ENCODE measurements around the gene CRACDL. TPM values are rescaled to one million over a fixed set of nuclear protein-coding genes. Genes with fewer than 3 reads are reported as not detected.

The CRACDL gene
- total and polyA plus RNA-seq, 2 of the 13 experiments (the other 11 are each of a cell fraction or from before 2014, with no cell fraction given): 0.15 to 0.26 TPM

- H3K9me3 ChIP-seq (ENCODE audit: low read length): no peaks in the 10 kb centered on the region
- CTCF ChIA-PET (ENCODE audit: low intra/inter-chr PET ratio, low total read pairs): no interaction called here
Measured at GRCh38 chr2:98806236-98806697, 129.8 kb downstream of the CRACDL start.

More at GRCh38 chr2:98806236-98806697, 129.8 kb downstream of the CRACDL start:
- in situ Hi-C loops (cut with HindIII; ENCODE audit: extremely low pct_ligation_motif_present, low pct_unique_long_range_greater_than_20kb): no loop called here
- Histone ChIP-seq H2AFZ (ENCODE audit: low read length) (no peak overlapping the region), H3K27ac (ENCODE audit: extremely low read length, insufficient read depth, low read length) (no peak overlapping the region), H3K4me3 (replicated peaks in 1 of 3; ENCODE audit: insufficient read depth in 1 of 3, low read depth in 2 of 3, low read length in 3 of 3) (no peak overlapping the region), H3K36me3 (replicated peaks in 1 of 2; ENCODE audit: control insufficient read depth in 1 of 2, insufficient read depth in 2 of 2, low read length in 2 of 2) (no peaks in the 10 kb centered on the region), H3K27me3 (ENCODE audit: control insufficient read depth in 1 of 2, insufficient read depth in 2 of 2, low read length in 2 of 2) (no peaks in the 10 kb centered on the region), H4K20me1 (ENCODE audit: insufficient read depth, low read length) (no peaks in the 10 kb centered on the region), H3K79me2 (ENCODE audit: insufficient read depth, low read length) (no peaks in the 10 kb centered on the region), H3K9ac (ENCODE audit: insufficient read depth, low read depth, low read length) (no peak overlapping the region), H3K4me2 (ENCODE audit: low read depth, low read length) (no peak overlapping the region), H3K4me1 (ENCODE audit: insufficient read depth, low read length) (peaks cover 64% of the 10 kb centered on the region)
- TF ChIP-seq, protein P1, sequence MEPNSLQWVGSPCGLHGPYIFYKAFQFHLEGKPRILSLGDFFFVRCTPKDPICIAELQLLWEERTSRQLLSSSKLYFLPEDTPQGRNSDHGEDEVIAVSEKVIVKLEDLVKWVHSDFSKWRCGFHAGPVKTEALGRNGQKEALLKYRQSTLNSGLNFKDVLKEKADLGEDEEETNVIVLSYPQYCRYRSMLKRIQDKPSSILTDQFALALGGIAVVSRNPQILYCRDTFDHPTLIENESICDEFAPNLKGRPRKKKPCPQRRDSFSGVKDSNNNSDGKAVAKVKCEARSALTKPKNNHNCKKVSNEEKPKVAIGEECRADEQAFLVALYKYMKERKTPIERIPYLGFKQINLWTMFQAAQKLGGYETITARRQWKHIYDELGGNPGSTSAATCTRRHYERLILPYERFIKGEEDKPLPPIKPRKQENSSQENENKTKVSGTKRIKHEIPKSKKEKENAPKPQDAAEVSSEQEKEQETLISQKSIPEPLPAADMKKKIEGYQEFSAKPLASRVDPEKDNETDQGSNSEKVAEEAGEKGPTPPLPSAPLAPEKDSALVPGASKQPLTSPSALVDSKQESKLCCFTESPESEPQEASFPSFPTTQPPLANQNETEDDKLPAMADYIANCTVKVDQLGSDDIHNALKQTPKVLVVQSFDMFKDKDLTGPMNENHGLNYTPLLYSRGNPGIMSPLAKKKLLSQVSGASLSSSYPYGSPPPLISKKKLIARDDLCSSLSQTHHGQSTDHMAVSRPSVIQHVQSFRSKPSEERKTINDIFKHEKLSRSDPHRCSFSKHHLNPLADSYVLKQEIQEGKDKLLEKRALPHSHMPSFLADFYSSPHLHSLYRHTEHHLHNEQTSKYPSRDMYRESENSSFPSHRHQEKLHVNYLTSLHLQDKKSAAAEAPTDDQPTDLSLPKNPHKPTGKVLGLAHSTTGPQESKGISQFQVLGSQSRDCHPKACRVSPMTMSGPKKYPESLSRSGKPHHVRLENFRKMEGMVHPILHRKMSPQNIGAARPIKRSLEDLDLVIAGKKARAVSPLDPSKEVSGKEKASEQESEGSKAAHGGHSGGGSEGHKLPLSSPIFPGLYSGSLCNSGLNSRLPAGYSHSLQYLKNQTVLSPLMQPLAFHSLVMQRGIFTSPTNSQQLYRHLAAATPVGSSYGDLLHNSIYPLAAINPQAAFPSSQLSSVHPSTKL (CRISPR knock-in tag; IDR thresholded peaks at IDR 0.05): no peak
- no peak for TF ChIP-seq HNF4G (IDR thresholded peaks at IDR 0.05; ENCODE audit: borderline replicate concordance, low read depth, low read length)
- no peak for TF ChIP-seq HNF4G (CRISPR knock-in tag; IDR thresholded peaks at IDR 0.05; ENCODE audit: borderline replicate concordance, low read depth)
- 0 out of 2 replicates have a peak, but pooled peaks have one; percentile 20 for TF ChIP-seq ZBTB38 (CRISPR knock-in tag; IDR thresholded peaks at IDR 0.05)
- WGBS (ENCODE audit: low lambda C conversion rate): 88% methylated on average over 4 of the region's 7 CpGs
- intact Hi-C loops (cut with micrococcal nuclease; ENCODE audit: unreplicated experiment): no loop called here
- no peak for FAIRE-seq
- ATAC-seq: no peak
- DNase-seq (ENCODE audit: low spot score): no peak
- POLR2A ChIA-PET: interaction anchor here (0.8 to 6.7 kb wide), 3 partner anchors 11 to 104 kb away, joined by 3 to 87 read pairs (median 3); no protein-coding TSS in a partner anchor
- no TSS peak for BruUV-seq (replicated peaks)
